Measurements from ENCODE around the gene CEP72.

- TF ChIP-seq EZH2 (IDR thresholded peaks at IDR 0.05; ENCODE audit: borderline replicate concordance, insufficient read depth, low read depth, low read length, poor library complexity, severe bottlenecking), result no peak
- no peak for TF ChIP-seq CTCF (IDR thresholded peaks at IDR 0.05)
These were observed 621 bp downstream of the CEP72 start for GRCh38 chr5:612498-613424.

All from B cell (primary cell).